AG04450 (cell line): ENCODE data around the gene IER5. TPM values are rescaled to one million over a fixed set of nuclear protein-coding genes. Genes with fewer than 3 reads are reported as not detected.

Experiments used
- CTCF ChIA-PET: fragments of 300-600, 350-600 bp; formaldehyde crosslinking; extraction: SDS; loops from one replicate; lab custom pipeline; 2022; ENCODE audit warnings: antibody characterized with exemption, inconsistent platforms; lab: Charles Lee
- POLR2A ChIA-PET: fragments of 350-600 bp; formaldehyde crosslinking; extraction: SDS; loops from one replicate; lab custom pipeline; 2021; ENCODE audit warnings: antibody characterized with exemption, inconsistent platforms; lab: Yijun Ruan, JAX
- DNase-seq: peaks from one replicate; pipeline ENCODE4 v3.0.0-alpha.2; 2011; ENCODE audit warnings: low read depth, low spot score
- H3K27ac ChIP-seq: one replicate; pipeline ENCODE4 v1.5.1; 2012; ENCODE audit warnings: low read depth, low read length, control low read depth
- H3K27me3 ChIP-seq: one replicate; pipeline ENCODE4 v1.6.0; 2012; ENCODE audit warnings: low read length; ENCODE audit not compliant: control insufficient read depth, insufficient read depth
- H3K4me3 ChIP-seq: 2 replicates; pipeline ENCODE4 v1.5.1; 2011; ENCODE audit warnings: mild to moderate bottlenecking, low read depth, low read length, control low read depth
- H3K9me3 ChIP-seq: 2 replicates; pipeline ENCODE4 v1.5.1; 2012; ENCODE audit warnings: low read length; ENCODE audit not compliant: control insufficient read depth, insufficient read depth
- CTCF ChIP-seq: IDR thresholded peaks from 2 replicates; pipeline ENCODE4 v1.5.1; 2011; ENCODE audit warnings: low read depth, low read length, control low read depth, inconsistent platforms
- polyA plus RNA-seq: library from polyadenylated mRNA; depleted of rRNA; stranded (reverse); fragments of >200 nt; gene quantifications from 2 replicates; pipeline ENCODE4 v1.2.3, GENCODE V29; 2011

Gene IER5
- polyA plus RNA-seq, 1 experiment, result 20.7 TPM

- no peak for TF ChIP-seq CTCF
- peak; percentile 21 for DNase-seq
- H3K27ac ChIP-seq, result peak overlapping the region; percentile 11
- no peaks in the 10 kb centered on the region for H3K9me3 ChIP-seq
- H3K27me3 ChIP-seq, result no peaks in the 10 kb centered on the region
- ChIA-PET POLR2A (no interaction called here), CTCF (no interaction called here)
- no peak overlapping the region for H3K4me3 ChIP-seq
Observed at GRCh38 chr1:181077576-181078242, 10.8 kb upstream of the IER5 start.

- H3K4me3 ChIP-seq, result no peak overlapping the region
- ChIA-PET POLR2A (interaction anchor here (0.6 to 2.0 kb wide), 5 partner anchors 8 to 62 kb away, joined by 3 to 6 read pairs (median 4); no protein-coding TSS in a partner anchor), CTCF (interaction anchor here (0.6 to 2.9 kb wide), 6 partner anchors 13 to 1023 kb away, joined by 3 to 13 read pairs (median 3); no protein-coding TSS in a partner anchor)
- no peaks in the 10 kb centered on the region for H3K9me3 ChIP-seq
- no peaks in the 10 kb centered on the region for H3K27me3 ChIP-seq
- DNase-seq, result peak; percentile 18
- TF ChIP-seq CTCF, result no peak
- peak overlapping the region; percentile 31 for H3K27ac ChIP-seq
Observed at GRCh38 chr1:181079382-181079781, 9.1 kb upstream of the IER5 start.

GRCh38 chr1:181079920-181080319, 8.6 kb upstream of the IER5 start:
- no peak for DNase-seq
- no peak for TF ChIP-seq CTCF
- H3K27ac ChIP-seq, result no peak overlapping the region

GRCh38 chr1:181080556-181080955, 7.9 kb upstream of the IER5 start:
- Histone ChIP-seq H3K27me3 (no peaks in the 10 kb centered on the region), H3K9me3 (no peaks in the 10 kb centered on the region), H3K27ac (no peak overlapping the region), H3K4me3 (no peak overlapping the region)
- CTCF ChIA-PET, result interaction anchor here (1.2 to 2.9 kb wide), 3 partner anchors 43 to 84 kb away, joined by 3 to 13 read pairs (median 3); no protein-coding TSS in a partner anchor
- no peak for TF ChIP-seq CTCF
- POLR2A ChIA-PET, result no interaction called here
- no peak for DNase-seq

More at GRCh38 chr1:181079920-181080319, 8.6 kb upstream of the IER5 start:
- Histone ChIP-seq H3K4me3 (no peak overlapping the region), H3K9me3 (no peaks in the 10 kb centered on the region), H3K27me3 (no peaks in the 10 kb centered on the region)
- POLR2A ChIA-PET, result interaction anchor here (1.0 to 2.0 kb wide), 3 partner anchors 10 to 62 kb away, joined by 3 to 6 read pairs (median 4); no protein-coding TSS in a partner anchor
- CTCF ChIA-PET, result interaction anchor here (1.2 to 2.9 kb wide), 5 partner anchors 13 to 84 kb away, joined by 3 to 13 read pairs (median 3); no protein-coding TSS in a partner anchor

- no peak overlapping the region for H3K27ac ChIP-seq
- ChIA-PET POLR2A (no interaction called here), CTCF (interaction anchor here (0.6 to 2.9 kb wide), 2 partner anchors 62 to 1060 kb away, joined by 3 to 13 read pairs; no protein-coding TSS in a partner anchor)
- no peaks in the 10 kb centered on the region for H3K9me3 ChIP-seq
- H3K4me3 ChIP-seq, result no peak overlapping the region
- no peak for DNase-seq
- no peak for TF ChIP-seq CTCF
- no peaks in the 10 kb centered on the region for H3K27me3 ChIP-seq
Observed at GRCh38 chr1:181081395-181081794, 7.1 kb upstream of the IER5 start.
